Loucy (cell line): ENCODE data around the gene ARFGEF3.

Experiments
- H2AFZ ChIP-seq: fragments of 200-600 bp; sonication (generic); 2 replicates; pipeline ENCODE4 v1.6.0; 2016; ENCODE audit warnings: antibody characterized with exemption, mild to moderate bottlenecking, low read length, moderate library complexity
- H3F3A ChIP-seq: fragments of 200-600 bp; 2 replicates; pipeline ENCODE4 v1.6.0; 2016; ENCODE audit warnings: antibody characterized with exemption, low read depth, mild to moderate bottlenecking
- H3K27me3 ChIP-seq: fragments of 200-600 bp; sonication (generic); 2 replicates; pipeline ENCODE4 v1.6.1; 2014; ENCODE audit warnings: low read length, mild to moderate bottlenecking; ENCODE audit not compliant: insufficient read depth, poor library complexity, severe bottlenecking
- H3K36me3 ChIP-seq: fragments of 200-600 bp; sonication (generic); 2 replicates; pipeline ENCODE4 v1.6.1; 2016; ENCODE audit warnings: low read length; ENCODE audit not compliant: insufficient read depth
- H3K4me1 ChIP-seq: fragments of 200-600 bp; sonication (generic); 2 replicates; pipeline ENCODE4 v1.5.1; 2014; ENCODE audit warnings: low read length, mild to moderate bottlenecking; ENCODE audit not compliant: insufficient read depth, poor library complexity, severe bottlenecking
- H3K4me2 ChIP-seq: fragments of 200-600 bp; sonication (generic); 2 replicates; pipeline ENCODE4 v1.6.0; 2014; ENCODE audit warnings: antibody characterized with exemption, low read length, low read depth, mild to moderate bottlenecking; ENCODE audit not compliant: poor library complexity, severe bottlenecking
- H3K4me3 ChIP-seq: fragments of 200-600 bp; sonication (generic); 2 replicates; pipeline ENCODE4 v1.5.1; 2014; ENCODE audit warnings: low read length, mild to moderate bottlenecking, mixed read lengths; ENCODE audit not compliant: poor library complexity, severe bottlenecking
- H3K79me2 ChIP-seq: fragments of 200-600 bp; sonication (generic); 2 replicates; pipeline ENCODE4 v1.6.1; 2014; ENCODE audit warnings: low read length; ENCODE audit not compliant: insufficient read depth
- H3K9ac ChIP-seq: fragments of 200-600 bp; sonication (generic); 2 replicates; pipeline ENCODE4 v1.6.0; 2014; ENCODE audit warnings: mild to moderate bottlenecking, low read depth, low read length, moderate library complexity; ENCODE audit not compliant: poor library complexity, severe bottlenecking
- H3K9me2 ChIP-seq: fragments of 200-600 bp; sonication (generic); replicated peaks from 2 replicates; pipeline ENCODE4 v1.6.1; 2016; ENCODE audit warnings: low read depth, low read length, mixed read lengths
- H3K9me3 ChIP-seq: fragments of 200-600 bp; sonication (generic); 2 replicates; pipeline ENCODE4 v1.6.1; 2014; ENCODE audit warnings: mild to moderate bottlenecking, antibody characterized with exemption, low read length, low read depth; ENCODE audit not compliant: insufficient read depth
- H4K20me1 ChIP-seq: fragments of 200-600 bp; sonication (generic); 2 replicates; pipeline ENCODE4 v1.6.0; 2014; ENCODE audit warnings: antibody characterized with exemption, low read length, mild to moderate bottlenecking; ENCODE audit not compliant: insufficient read depth, poor library complexity, severe bottlenecking
- CTCF ChIP-seq: fragments of 200-600 bp; sonication (generic); conservative IDR thresholded peaks from 2 replicates; pipeline ENCODE4 v1.5.1; 2014; ENCODE audit warnings: mild to moderate bottlenecking, antibody characterized with exemption, low read length
- EZH2phosphoT487 ChIP-seq: fragments of 200-600 bp; IDR thresholded peaks from 2 replicates; pipeline ENCODE4 v1.6.1; 2018; ENCODE audit warnings: antibody characterized with exemption, mild to moderate bottlenecking, moderate library complexity, borderline replicate concordance

Gene ARFGEF3

GRCh38 chr6:138219901-138220300, 58.2 kb downstream of the ARFGEF3 start:
- no peak for TF ChIP-seq EZH2phosphoT487
- no peak for TF ChIP-seq CTCF
- H3K36me3 ChIP-seq = no peaks in the 10 kb centered on the region

GRCh38 chr6:138222901-138223546, 61.3 kb downstream of the ARFGEF3 start:
- no peaks in the 10 kb centered on the region for H3K36me3 ChIP-seq
- no peaks in the 10 kb centered on the region for H3F3A ChIP-seq
- no peaks in the 10 kb centered on the region for H3K9me2 ChIP-seq
- TF ChIP-seq EZH2phosphoT487 (no peak), CTCF (no peak)
- no peaks in the 10 kb centered on the region for H3K27me3 ChIP-seq
- no peak overlapping the region for H2AFZ ChIP-seq
- H3K4me2 ChIP-seq = no peak overlapping the region
- H3K4me3 ChIP-seq = no peak overlapping the region
- no peaks in the 10 kb centered on the region for H3K79me2 ChIP-seq
- no peaks in the 10 kb centered on the region for H4K20me1 ChIP-seq
- no peaks in the 10 kb centered on the region for H3K9me3 ChIP-seq
- no peaks in the 10 kb centered on the region for H3K4me1 ChIP-seq
- no peak overlapping the region for H3K9ac ChIP-seq

More at GRCh38 chr6:138219901-138220300, 58.2 kb downstream of the ARFGEF3 start:
- Histone ChIP-seq H3F3A (no peaks in the 10 kb centered on the region), H3K9me3 (no peaks in the 10 kb centered on the region), H3K4me1 (no peaks in the 10 kb centered on the region), H3K4me3 (no peak overlapping the region), H3K27me3 (no peaks in the 10 kb centered on the region), H3K4me2 (no peak overlapping the region), H3K9ac (no peak overlapping the region), H3K79me2 (no peaks in the 10 kb centered on the region), H2AFZ (no peak overlapping the region), H3K9me2 (no peaks in the 10 kb centered on the region), H4K20me1 (no peaks in the 10 kb centered on the region)

GRCh38 chr6:138225953-138226352, 64.2 kb downstream of the ARFGEF3 start:
- Histone ChIP-seq H3F3A (no peaks in the 10 kb centered on the region), H3K9me2 (no peaks in the 10 kb centered on the region), H2AFZ (no peak overlapping the region), H3K4me1 (no peaks in the 10 kb centered on the region), H3K4me3 (no peak overlapping the region), H4K20me1 (no peaks in the 10 kb centered on the region), H3K9me3 (no peaks in the 10 kb centered on the region), H3K27me3 (no peaks in the 10 kb centered on the region), H3K36me3 (no peaks in the 10 kb centered on the region), H3K4me2 (no peak overlapping the region), H3K79me2 (no peaks in the 10 kb centered on the region), H3K9ac (no peak overlapping the region)
- TF ChIP-seq EZH2phosphoT487 = no peak
- TF ChIP-seq CTCF = no peak
